SK-N-SH (cell line): ENCODE data around the gene MLLT3. TPM values are rescaled to one million over a fixed set of nuclear protein-coding genes. Genes with fewer than 3 reads are reported as not detected.

Source experiments
- CTCF ChIA-PET: fragments of 300-600, 350-600 bp; formaldehyde crosslinking; extraction: SDS; loops from one replicate; lab custom pipeline; 2021; lab: Yijun Ruan, JAX
- POLR2A ChIA-PET: fragments of 350-600 bp; sonication (Branson Sonifier 250); formaldehyde crosslinking; extraction: SDS; loops from one replicate; lab custom pipeline; 2020; ENCODE audit warnings: antibody characterized with exemption, inconsistent platforms; lab: Yijun Ruan, JAX
- DNase-seq: peaks from one replicate; pipeline ENCODE4 v3.0.0; 2012
- H2AFZ ChIP-seq: fragments of 200-600 bp; sonication (generic); 2 replicates; pipeline ENCODE4 v1.8.1; 2016; ENCODE audit warnings: antibody characterized with exemption, mild to moderate bottlenecking, low read depth
- H3F3A ChIP-seq: fragments of 200-600 bp; sonication (generic); replicated peaks from 2 replicates; pipeline ENCODE3; 2016; ENCODE audit warnings: antibody characterized with exemption, mild to moderate bottlenecking; ENCODE audit not compliant: insufficient read depth
- H3K27ac ChIP-seq, 2 experiments: fragments of 200-500 bp in 1 of 2; fragments of 200-600 bp in 1 of 2; sonication (Bioruptor generic) in 1 of 2; sonication (generic), shearing (Covaris generic) in 1 of 2; 2 replicates each; pipeline versions ENCODE4 v1.5.1 to v1.6.1; 2014 to 2016; ENCODE audit warnings: low read depth in 2 of 2, inconsistent platforms in 1 of 2, low read length in 1 of 2, mild to moderate bottlenecking in 1 of 2, mixed read lengths in 1 of 2
- H3K27me3 ChIP-seq: fragments of 200-600 bp; sonication (generic), shearing (Covaris generic); 2 replicates; pipeline ENCODE4 v1.6.1; 2016; ENCODE audit warnings: mixed run types; ENCODE audit not compliant: insufficient read depth
- H3K36me3 ChIP-seq, 2 experiments: fragments of 200-500 bp in 1 of 2; fragments of 200-600 bp in 1 of 2; sonication (Bioruptor generic) in 1 of 2; sonication (generic) in 1 of 2; replicated peaks in 1 of 2; 2 replicates each; pipeline versions ENCODE3 to v1.5.1; 2014 to 2016; ENCODE audit warnings: low read length in 1 of 2, mild to moderate bottlenecking in 1 of 2; ENCODE audit not compliant: insufficient read depth in 2 of 2, control insufficient read depth in 1 of 2
- H3K4me1 ChIP-seq, 2 experiments: fragments of 200-500 bp in 1 of 2; fragments of 200-600 bp in 1 of 2; sonication (Bioruptor generic) in 1 of 2; sonication (generic), shearing (Covaris generic) in 1 of 2; 2 replicates each; pipeline versions ENCODE4 v1.5.1 to v1.6.1; 2014 to 2016; ENCODE audit warnings: low read depth in 1 of 2, low read length in 1 of 2, mixed run types in 1 of 2; ENCODE audit not compliant: insufficient read depth in 2 of 2, control insufficient read depth in 1 of 2
- H3K4me2 ChIP-seq: fragments of 200-600 bp; sonication (generic), shearing (Covaris generic); 2 replicates; pipeline ENCODE4 v1.6.1; 2017; ENCODE audit warnings: mixed run types
- H3K4me3 ChIP-seq, 2 experiments: fragments of 200-500 bp in 1 of 2; fragments of 200-600 bp in 1 of 2; sonication (Bioruptor generic) in 1 of 2; sonication (generic), shearing (Covaris generic) in 1 of 2; 2 replicates each; pipeline versions ENCODE4 v1.5.1 to v1.8.1; 2014 to 2016; ENCODE audit warnings: low read depth in 2 of 2, inconsistent platforms in 1 of 2, low read length in 1 of 2, mild to moderate bottlenecking in 1 of 2, mixed read lengths in 1 of 2, moderate library complexity in 1 of 2
- H3K79me2 ChIP-seq: fragments of 200-600 bp; sonication (generic); 2 replicates; pipeline ENCODE4 v1.8.1; 2017; ENCODE audit warnings: mild to moderate bottlenecking; ENCODE audit not compliant: insufficient read depth
- H3K9ac ChIP-seq: fragments of 200-600 bp; sonication (generic); 2 replicates; pipeline ENCODE4 v1.6.1; 2017; ENCODE audit warnings: mixed run types
- H3K9me2 ChIP-seq: fragments of 200-600 bp; sonication (generic); 2 replicates; pipeline ENCODE4 v1.6.1; 2017; ENCODE audit warnings: mixed run types
- H3K9me3 ChIP-seq: fragments of 200-600 bp; sonication (generic); 2 replicates; pipeline ENCODE4 v1.6.1; 2017; ENCODE audit warnings: mixed run types, mild to moderate bottlenecking, moderate library complexity
- H4K20me1 ChIP-seq: fragments of 200-600 bp; sonication (generic); 2 replicates; pipeline ENCODE4 v1.6.1; 2017; ENCODE audit warnings: mild to moderate bottlenecking, mixed run types; ENCODE audit not compliant: insufficient read depth
- EP300 ChIP-seq, 2 experiments: IDR thresholded peaks; 2 replicates each; pipeline versions ENCODE4 v1.4.0 to v1.6.1; 2012; ENCODE audit warnings: borderline replicate concordance in 1 of 2, low read depth in 1 of 2, low read length in 1 of 2
- FOSL2 ChIP-seq: IDR thresholded peaks from 2 replicates; pipeline ENCODE4 v1.4.0; 2012; ENCODE audit warnings: low read depth, mild to moderate bottlenecking, moderate library complexity, borderline replicate concordance
- FOXM1 ChIP-seq: IDR thresholded peaks from 2 replicates; pipeline ENCODE4 v1.4.0; 2012; ENCODE audit warnings: low read depth, mild to moderate bottlenecking
- GATA2 ChIP-seq: sonication (generic); formaldehyde crosslinking; IDR thresholded peaks from 2 replicates; pipeline ENCODE4 v1.5.0; 2020; ENCODE audit warnings: mild to moderate bottlenecking, missing genetic modification reagents
- MEF2A ChIP-seq: IDR thresholded peaks from 2 replicates; pipeline ENCODE4 v1.4.0; 2012; ENCODE audit warnings: low read depth, borderline replicate concordance
- MXI1 ChIP-seq: IDR thresholded peaks from 2 replicates; pipeline ENCODE4 v1.6.1; 2012; ENCODE audit warnings: mild to moderate bottlenecking, low read depth, low read length, improper control_type of control experiment
- NFIC ChIP-seq: IDR thresholded peaks from 2 replicates; pipeline ENCODE4 v1.4.0; 2012; ENCODE audit warnings: borderline replicate concordance
- PBX3 ChIP-seq: IDR thresholded peaks from 2 replicates; pipeline ENCODE4; 2012
- RAD21 ChIP-seq: IDR thresholded peaks from 2 replicates; pipeline ENCODE4 v1.6.1; 2012; ENCODE audit warnings: mild to moderate bottlenecking, low read length
- RCOR1 ChIP-seq: fragments of 150-350 bp; IDR thresholded peaks from 2 replicates; pipeline ENCODE4 v1.6.1; 2017; ENCODE audit warnings: antibody characterized with exemption, low read length
- TAF1 ChIP-seq: IDR thresholded peaks from 2 replicates; pipeline ENCODE4 v1.6.1; 2012; ENCODE audit warnings: low read depth, mild to moderate bottlenecking, low read length, moderate library complexity, borderline replicate concordance
- TCF12 ChIP-seq: IDR thresholded peaks from 2 replicates; pipeline ENCODE4 v1.4.0; 2012
- YY1 ChIP-seq: IDR thresholded peaks from 2 replicates; pipeline ENCODE4 v1.4.0; 2012; ENCODE audit warnings: low read depth, mild to moderate bottlenecking
- WGBS: methylation state at CpG from one replicate; pipeline ENCODE4 v1.1.6; 2017; ENCODE audit warnings: low lambda C conversion rate; 5-methylcytosine and 5-hydroxymethylcytosine counted together
- polyA plus RNA-seq, 3 experiments: library from polyadenylated mRNA; depleted of rRNA; stranded (reverse); fragments of >200 nt; gene quantifications; 2 replicates each; pipeline ENCODE4 v1.2.3, GENCODE V29; 2012
- TF ChIP-seq, protein P1 (sequence below): IDR thresholded peaks from 2 replicates; pipeline ENCODE4 v1.4.0; 2012; ENCODE audit warnings: low read depth
- TF ChIP-seq, protein P2 (sequence below): IDR thresholded peaks from 2 replicates; pipeline ENCODE4 v1.4.0; 2012; ENCODE audit warnings: low read depth, borderline replicate concordance

Gene MLLT3
- polyA plus RNA-seq, 1 of the 3 experiments (the other 2 are of a cell fraction): 3.9 TPM

DNA sequence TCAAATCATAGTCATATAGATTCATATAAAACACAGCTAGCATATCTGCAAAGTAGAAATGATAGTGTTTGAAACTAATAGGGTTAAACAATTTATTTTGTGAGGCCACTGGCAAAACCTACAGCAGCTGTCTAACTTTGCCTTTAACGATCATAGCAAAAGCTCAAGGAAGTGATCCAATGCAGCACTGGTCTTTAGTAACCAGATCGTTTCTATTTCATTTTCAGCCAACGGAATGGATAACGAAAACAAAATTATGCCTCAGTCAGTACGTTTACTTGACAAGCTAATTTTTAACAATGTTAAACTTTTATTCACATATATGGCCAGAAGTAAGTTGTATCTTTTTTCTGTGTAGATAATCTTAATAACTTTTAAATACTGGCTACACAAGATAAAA lies 17.7 kb downstream of the MLLT3 start:
- no peaks in the 10 kb centered on the region for H3K36me3 ChIP-seq
- CTCF ChIA-PET: interaction anchor here (0.6 kb wide), 1 partner anchor 248 kb away, joined by 3 read pairs; no protein-coding TSS in a partner anchor
- no peaks in the 10 kb centered on the region for H3K27me3 ChIP-seq
- H3K4me2 ChIP-seq: peak overlapping the region; percentile 49
- no peaks in the 10 kb centered on the region for H3K9me3 ChIP-seq
- no peaks in the 10 kb centered on the region for H3K9me2 ChIP-seq
- WGBS: 21% methylated on average over 5 of the region's 5 CpGs
- peak overlapping the region; percentile 28 to 30; a peak in 3 of 4 replicates for H3K4me3 ChIP-seq
- H3F3A ChIP-seq: no peaks in the 10 kb centered on the region
- H2AFZ ChIP-seq: peak overlapping the region; percentile 86
- H4K20me1 ChIP-seq: no peaks in the 10 kb centered on the region
- POLR2A ChIA-PET: interaction anchor here (1.3 kb wide), 1 partner anchor 11 kb away, joined by 3 read pairs; no protein-coding TSS in a partner anchor
- no peak for DNase-seq
- H3K27ac ChIP-seq: peak overlapping the region in 1 of 2 experiments; percentile 41; a peak in 1 of 4 replicates
- 0 out of 2 replicates have a peak overlapping the region, but pooled peaks have one; percentile 3 for H3K9ac ChIP-seq
- TF ChIP-seq YY1 (no peak), GATA2 (CRISPR knock-in tag) (no peak), TCF12 (no peak), NFIC (no peak), TAF1 (no peak), PBX3 (no peak), MEF2A (no peak), RAD21 (no peak), RCOR1 (no peak), MXI1 (no peak), FOSL2 (no peak), EP300 (IDR thresholded peaks at IDR 0.05; ENCODE audit: borderline replicate concordance in 1 of 2, low read depth in 1 of 2, low read length in 1 of 2) (no peak), FOXM1 (no peak)
- TF ChIP-seq, protein P1, sequence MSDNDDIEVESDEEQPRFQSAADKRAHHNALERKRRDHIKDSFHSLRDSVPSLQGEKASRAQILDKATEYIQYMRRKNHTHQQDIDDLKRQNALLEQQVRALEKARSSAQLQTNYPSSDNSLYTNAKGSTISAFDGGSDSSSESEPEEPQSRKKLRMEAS: no peak
- TF ChIP-seq, protein P2, sequence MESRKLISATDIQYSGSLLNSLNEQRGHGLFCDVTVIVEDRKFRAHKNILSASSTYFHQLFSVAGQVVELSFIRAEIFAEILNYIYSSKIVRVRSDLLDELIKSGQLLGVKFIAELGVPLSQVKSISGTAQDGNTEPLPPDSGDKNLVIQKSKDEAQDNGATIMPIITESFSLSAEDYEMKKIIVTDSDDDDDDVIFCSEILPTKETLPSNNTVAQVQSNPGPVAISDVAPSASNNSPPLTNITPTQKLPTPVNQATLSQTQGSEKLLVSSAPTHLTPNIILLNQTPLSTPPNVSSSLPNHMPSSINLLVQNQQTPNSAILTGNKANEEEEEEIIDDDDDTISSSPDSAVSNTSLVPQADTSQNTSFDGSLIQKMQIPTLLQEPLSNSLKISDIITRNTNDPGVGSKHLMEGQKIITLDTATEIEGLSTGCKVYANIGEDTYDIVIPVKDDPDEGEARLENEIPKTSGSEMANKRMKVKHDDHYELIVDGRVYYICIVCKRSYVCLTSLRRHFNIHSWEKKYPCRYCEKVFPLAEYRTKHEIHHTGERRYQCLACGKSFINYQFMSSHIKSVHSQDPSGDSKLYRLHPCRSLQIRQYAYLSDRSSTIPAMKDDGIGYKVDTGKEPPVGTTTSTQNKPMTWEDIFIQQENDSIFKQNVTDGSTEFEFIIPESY: no peak
- TF ChIP-seq, all 33 proteins: peak for 0
- peaks cover under 1 to 7% of the 10 kb centered on the region in 2 experiments; a peak in 1 of 4 replicates for H3K4me1 ChIP-seq
- no peaks in the 10 kb centered on the region for H3K79me2 ChIP-seq
